HepG2 (cell line): ENCODE results near the gene CDSN. TPM values are rescaled to one million over a fixed set of nuclear protein-coding genes. Genes with fewer than 3 reads are reported as not detected.

ENCODE experiments used
- ARID5B ChIP-seq: IDR thresholded peaks from 2 replicates; pipeline ENCODE4 v1.4.0; 2020; ENCODE audit warnings: mild to moderate bottlenecking, missing genetic modification reagents
- BCL6 ChIP-seq: IDR thresholded peaks from 2 replicates; pipeline ENCODE4 v1.6.1; 2016; ENCODE audit warnings: missing genetic modification reagents, missing compliant biosample characterization
- CHD4 ChIP-seq: fragments of 200-600 bp; sonication (generic); IDR thresholded peaks from 2 replicates; pipeline ENCODE4 v1.7.0; 2017; ENCODE audit warnings: mild to moderate bottlenecking, low read length, borderline replicate concordance
- EP300 ChIP-seq, 3 experiments: sonication (generic) in 1 of 3; formaldehyde crosslinking in 1 of 3; IDR thresholded peaks; 2 replicates each; pipeline versions ENCODE4 v1.5.1 to v1.6.1; 2011 to 2020; ENCODE audit warnings: low read depth in 2 of 3, low read length in 2 of 3, borderline replicate concordance in 1 of 3, improper control_type of control experiment in 1 of 3, mild to moderate bottlenecking in 1 of 3, missing genetic modification reagents in 1 of 3, moderate library complexity in 1 of 3
- FOSL2 ChIP-seq: sonication (generic); formaldehyde crosslinking; IDR thresholded peaks from 2 replicates; pipeline ENCODE4 v1.4.0; 2020; ENCODE audit warnings: missing genetic modification reagents
- HDAC2 ChIP-seq: sonication (generic); formaldehyde crosslinking; IDR thresholded peaks from 2 replicates; pipeline ENCODE4 v1.4.0; 2020; ENCODE audit warnings: missing genetic modification reagents
- HMG20A ChIP-seq: IDR thresholded peaks from 2 replicates; pipeline ENCODE4 v1.6.1; 2016; ENCODE audit warnings: borderline replicate concordance
- HNF4G ChIP-seq, 2 experiments: sonication (generic) in 1 of 2; formaldehyde crosslinking in 1 of 2; IDR thresholded peaks; 2 replicates each; pipeline versions ENCODE4 v1.4.0 to v1.6.1; 2011 to 2020; ENCODE audit warnings: borderline replicate concordance in 2 of 2, low read depth in 2 of 2, mild to moderate bottlenecking in 2 of 2, low read length in 1 of 2, missing genetic modification reagents in 1 of 2, moderate library complexity in 1 of 2
- KDM1A ChIP-seq: IDR thresholded peaks from 2 replicates; pipeline ENCODE4 v1.6.1; 2016; ENCODE audit warnings: missing compliant biosample characterization
- MAF1 ChIP-seq: sonication (generic); formaldehyde crosslinking; IDR thresholded peaks from 2 replicates; pipeline ENCODE4 v1.5.0; 2020; ENCODE audit warnings: missing genetic modification reagents, borderline replicate concordance
- MED8 ChIP-seq: sonication (generic); formaldehyde crosslinking; IDR thresholded peaks from 2 replicates; pipeline ENCODE4 v1.8.1; 2023; ENCODE audit warnings: mild to moderate bottlenecking, missing genetic modification reagents; ENCODE audit not compliant: insufficient replicate concordance
- NCOA2 ChIP-seq: sonication (generic); formaldehyde crosslinking; IDR thresholded peaks from 2 replicates; pipeline ENCODE4 v1.8.0; 2022; ENCODE audit warnings: inconsistent platforms
- NR2F1 ChIP-seq, 2 experiments: fragments of 450-650 bp in 1 of 2; formaldehyde crosslinking in 1 of 2; IDR thresholded peaks; 2 replicates each; pipeline versions ENCODE4 v1.5.0 to v1.6.1; 2016 to 2020; ENCODE audit warnings: mild to moderate bottlenecking in 1 of 2, missing compliant biosample characterization in 1 of 2, missing genetic modification reagents in 1 of 2, moderate library complexity in 1 of 2
- PAXIP1 ChIP-seq: sonication (generic); formaldehyde crosslinking; conservative IDR thresholded peaks from 2 replicates; pipeline ENCODE4 v1.4.0; 2020; ENCODE audit warnings: mild to moderate bottlenecking, missing genetic modification reagents, moderate library complexity
- PCBP2 ChIP-seq: fragments of 200-400 bp; formaldehyde crosslinking; optimal IDR thresholded peaks from 2 replicates; pipeline ENCODE3; 2018; ENCODE audit warnings: low read length, low read depth; ENCODE audit not compliant: poor library complexity, severe bottlenecking
- RARA ChIP-seq: IDR thresholded peaks from 2 replicates; pipeline ENCODE4 v1.6.1; 2016; ENCODE audit warnings: missing genetic modification reagents, missing compliant biosample characterization
- RCOR2 ChIP-seq: IDR thresholded peaks from 2 replicates; pipeline ENCODE4 v1.6.1; 2016; ENCODE audit warnings: missing biosample characterization, missing genetic modification reagents
- SOX5 ChIP-seq: IDR thresholded peaks from 2 replicates; pipeline ENCODE4 v1.6.1; 2016; ENCODE audit warnings: borderline replicate concordance
- SOX6 ChIP-seq, 2 experiments: fragments of 450-650 bp in 1 of 2; sonication (generic) in 1 of 2; formaldehyde crosslinking in 1 of 2; IDR thresholded peaks; 2 replicates each; pipeline versions ENCODE4 v1.4.0 to v1.6.1; 2017 to 2020; ENCODE audit warnings: antibody characterized with exemption in 1 of 2, mild to moderate bottlenecking in 1 of 2, missing genetic modification reagents in 1 of 2
- SP5 ChIP-seq: IDR thresholded peaks from 2 replicates; pipeline ENCODE4 v1.6.1; 2016; ENCODE audit warnings: low read depth, borderline replicate concordance
- polyA plus RNA-seq, 8 experiments: library from polyadenylated mRNA; depleted of rRNA in 3 of 8; stranded (reverse) in 7 of 8; unstranded in 1 of 8; fragments of >200 nt; fragmentation: Illumina TruSeq in 4 of 8; extraction: Trizol in 4 of 8; gene quantifications; 2 replicates each; pipeline versions ENCODE4 v1.2.1 to v1.2.3, GENCODE V29; 2011 to 2016; ENCODE audit warnings: low read depth in 4 of 8, missing spikeins in 1 of 8, mixed read lengths in 1 of 8; ENCODE audit not compliant: insufficient read depth in 1 of 8
- total RNA-seq, 5 experiments: library from RNA; depleted of rRNA; stranded (reverse); fragments of >200 nt; fragmentation: Illumina TruSeq; extraction: Trizol; gene quantifications; 2 replicates each; pipeline ENCODE4 v1.2.3, GENCODE V29; 2016; ENCODE audit warnings: low read depth in 1 of 5

Gene CDSN
- total and polyA plus RNA-seq, 2 of the 13 experiments (the other 11 are each of a cell fraction or from before 2014, with no cell fraction given) = not detected

- TF ChIP-seq SOX6 (IDR thresholded peaks at IDR 0.05) (no peak), SOX6 (CRISPR knock-in tag; IDR thresholded peaks at IDR 0.05) (peak; percentile 74; the same call in 1 of the 2 replicates), HDAC2 (CRISPR knock-in tag) (peak; percentile 22; the same call in 1 of the 2 replicates), EP300 (IDR thresholded peaks at IDR 0.05; ENCODE audit: low read depth in 2 of 2, low read length in 2 of 2) (0 out of 4 replicates have a peak, but pooled peaks of 1 of the 2 experiments have one; percentile 9), EP300 (CRISPR knock-in tag; IDR thresholded peaks at IDR 0.05; ENCODE audit: borderline replicate concordance) (no peak), PCBP2 (no peak), CHD4 (peak; percentile 66; the same call in 1 of the 2 replicates), NR2F1 (CRISPR knock-in tag; IDR thresholded peaks at IDR 0.05) (peak in 1 of 2 experiments; percentile 41; a peak in 1 of 4 replicates), SOX5 (peak; percentile 95), MAF1 (CRISPR knock-in tag) (no peak), FOSL2 (CRISPR knock-in tag) (peak; percentile 36; the same call in 1 of the 2 replicates), NCOA2 (CRISPR knock-in tag) (0 out of 2 replicates have a peak, but pooled peaks have one; percentile 20), MED8 (CRISPR knock-in tag) (no peak), SP5 (CRISPR knock-in tag) (peak; percentile 14; the same call in 1 of the 2 replicates), RARA (CRISPR knock-in tag) (peak; percentile 58; the same call in 1 of the 2 replicates), KDM1A (peak; percentile 83; the same call in 1 of the 2 replicates), ARID5B (CRISPR knock-in tag) (peak; percentile 71), PAXIP1 (CRISPR knock-in tag) (peak; percentile 57; the same call in 1 of the 2 replicates), RCOR2 (CRISPR knock-in tag) (0 out of 2 replicates have a peak, but pooled peaks have one; percentile 57), BCL6 (CRISPR knock-in tag) (peak; percentile 59), HNF4G (IDR thresholded peaks at IDR 0.05; ENCODE audit: borderline replicate concordance, low read depth, low read length) (peak; percentile 31; the same call in 1 of the 2 replicates), HNF4G (CRISPR knock-in tag; IDR thresholded peaks at IDR 0.05; ENCODE audit: borderline replicate concordance, low read depth) (no peak), HMG20A (CRISPR knock-in tag) (peak; percentile 37; the same call in 1 of the 2 replicates)
Observed at GRCh38 chr6:31092769-31093505, 27.3 kb downstream of the CDSN start (continued).
